Lower leg skin (tissue), 3 donors: Measurements from ENCODE around the gene MPRIP.

ENCODE experiments used
- CTCF ChIP-seq, 3 donors: fragments of 450-650 bp; IDR thresholded peaks; one replicate each; pipeline ENCODE4 v1.5.1; 2016; ENCODE audit warnings: antibody characterized with exemption in 3 of 3, mild to moderate bottlenecking in 3 of 3, moderate library complexity in 2 of 3
- POLR2A ChIP-seq, 2 donors: fragments of 450-650 bp; IDR thresholded peaks; one replicate each; pipeline ENCODE4 v1.6.1; 2016 to 2017; ENCODE audit warnings: antibody characterized with exemption in 2 of 2, mild to moderate bottlenecking in 1 of 2, moderate library complexity in 1 of 2

GRCh38 chr17:17207998-17208397 lies 165.7 kb downstream of the MPRIP start:
- no peak for TF ChIP-seq CTCF (IDR thresholded peaks at IDR 0.05)
- TF ChIP-seq POLR2A (IDR thresholded peaks at IDR 0.05), result no peak
